GM21619 (cell line): Measurements from ENCODE around the gene KCNS1.
"Not testable (repeated sequence)": the region's sequence is repeated elsewhere in the genome, so short reads cannot be mapped to it uniquely, and the experiment has no call there.

Source experiments
- ATAC-seq: cut with Tn5 transposase; IDR thresholded peaks from one replicate; pipeline ENCODE4 v1.9.1; 2021; ENCODE audit not compliant: unreplicated experiment

Gene KCNS1

DNA sequence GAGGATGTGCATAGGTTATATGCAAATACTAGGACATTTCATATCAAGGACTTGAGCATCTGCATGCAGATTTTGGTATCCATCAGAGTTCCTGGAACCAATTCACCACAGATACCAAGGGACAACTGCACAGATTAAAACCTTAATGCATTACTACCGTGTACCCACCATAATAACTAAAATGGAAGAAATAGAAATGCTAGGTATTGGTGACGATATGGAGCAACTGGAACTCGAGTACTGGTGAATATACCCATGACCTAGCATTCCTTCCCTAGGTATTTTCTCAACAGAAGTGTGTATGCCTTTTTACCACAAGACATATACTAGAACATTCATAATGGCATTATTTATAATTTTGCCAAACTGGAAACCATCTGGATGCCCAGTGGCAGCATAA is 18.5 kb downstream of the KCNS1 start:
- ATAC-seq = no peak

DNA sequence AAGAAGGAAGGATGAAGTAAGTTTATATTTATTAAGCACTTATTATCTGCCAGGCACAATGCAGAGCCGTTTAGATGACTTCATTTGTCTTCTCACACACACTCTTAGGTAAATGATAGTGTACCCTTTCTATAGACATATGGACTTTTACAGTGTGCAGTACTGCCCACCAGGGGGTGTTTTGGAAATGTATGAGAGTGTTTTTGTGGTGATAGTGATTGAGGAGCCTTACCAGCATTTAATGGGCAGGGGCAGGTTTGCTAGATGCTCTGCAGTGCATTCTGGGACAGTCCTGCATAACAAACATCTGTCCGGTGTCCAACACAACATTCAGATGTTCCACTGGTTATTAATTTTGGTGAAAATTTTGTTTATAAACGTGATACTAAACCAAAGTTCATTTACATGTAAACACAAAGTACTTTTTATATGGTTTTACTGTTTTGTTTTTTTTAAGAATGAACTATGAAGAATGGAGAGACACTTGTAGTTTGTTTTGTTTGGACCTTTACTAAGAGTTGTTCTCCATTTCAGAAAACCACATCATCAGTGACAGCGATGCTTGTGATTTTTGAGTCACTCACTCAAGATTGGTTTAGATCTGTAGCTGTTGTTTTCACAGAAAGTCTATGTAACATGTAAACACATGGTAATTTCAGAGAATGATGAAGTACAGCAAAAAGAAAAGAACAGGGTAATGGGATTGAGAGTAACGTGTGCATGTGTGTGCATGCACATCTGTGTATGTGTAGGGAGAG is 19.9 kb downstream of the KCNS1 start:
- ATAC-seq = no peak

DNA sequence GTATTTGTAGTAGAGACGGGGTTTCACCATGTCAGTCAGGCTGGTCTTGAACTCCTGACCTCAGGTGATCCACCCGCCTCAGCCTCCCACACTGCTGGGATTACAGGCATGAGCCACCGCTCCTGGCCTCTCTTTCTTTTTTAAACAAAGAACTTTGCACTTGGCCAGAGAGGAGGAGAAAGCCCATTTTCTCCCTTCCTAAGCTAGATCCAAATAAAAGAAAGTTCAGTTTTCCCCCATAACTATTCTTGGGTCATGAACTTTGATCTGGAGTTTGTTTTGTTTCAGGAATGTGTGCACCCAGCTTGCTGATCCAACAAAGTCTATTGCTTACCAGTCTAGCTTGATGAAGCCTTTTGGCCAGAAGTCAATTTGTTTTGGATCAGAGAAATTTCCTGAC is 23.4 kb downstream of the KCNS1 start:
- no peak for ATAC-seq

DNA sequence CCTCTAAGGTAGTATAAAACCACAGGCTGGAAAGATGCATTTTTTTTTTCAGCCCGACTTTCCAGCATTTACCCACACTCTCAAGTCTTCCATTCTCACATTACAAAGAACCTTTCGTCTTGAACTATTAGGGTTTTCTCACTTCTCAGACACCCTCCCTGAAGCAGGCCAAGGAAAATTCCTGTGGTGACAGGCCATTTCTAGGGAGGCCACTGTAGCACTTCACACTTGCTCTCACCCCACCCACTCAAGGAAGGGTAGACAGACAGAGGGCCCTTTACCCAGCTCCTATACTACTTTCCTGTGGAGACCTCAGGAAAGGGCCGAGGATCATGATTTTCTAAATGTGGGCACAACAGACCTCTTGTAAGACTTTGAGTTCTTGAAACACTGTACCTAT is 27.7 kb downstream of the KCNS1 start:
- no peak for ATAC-seq

DNA sequence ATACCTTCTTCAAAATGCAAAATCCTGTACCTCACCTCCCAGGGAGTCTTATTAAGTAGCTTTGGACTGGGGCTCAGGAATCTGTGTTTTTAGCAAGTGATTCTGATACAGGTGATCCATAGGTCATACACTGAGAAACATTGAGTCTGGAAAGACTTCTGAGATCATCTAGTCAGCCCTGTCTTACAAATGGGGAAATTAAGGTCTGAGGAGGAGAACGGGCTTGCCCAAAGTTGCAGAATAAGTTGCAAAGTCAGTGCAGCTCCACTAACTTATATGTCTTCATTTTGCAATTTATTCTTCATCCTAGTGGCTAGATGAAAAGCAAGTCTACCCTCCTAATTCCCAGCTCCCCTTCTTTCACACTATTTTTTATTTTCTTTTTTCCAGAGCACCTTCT is 28.9 kb downstream of the KCNS1 start:
- ATAC-seq = no peak

DNA sequence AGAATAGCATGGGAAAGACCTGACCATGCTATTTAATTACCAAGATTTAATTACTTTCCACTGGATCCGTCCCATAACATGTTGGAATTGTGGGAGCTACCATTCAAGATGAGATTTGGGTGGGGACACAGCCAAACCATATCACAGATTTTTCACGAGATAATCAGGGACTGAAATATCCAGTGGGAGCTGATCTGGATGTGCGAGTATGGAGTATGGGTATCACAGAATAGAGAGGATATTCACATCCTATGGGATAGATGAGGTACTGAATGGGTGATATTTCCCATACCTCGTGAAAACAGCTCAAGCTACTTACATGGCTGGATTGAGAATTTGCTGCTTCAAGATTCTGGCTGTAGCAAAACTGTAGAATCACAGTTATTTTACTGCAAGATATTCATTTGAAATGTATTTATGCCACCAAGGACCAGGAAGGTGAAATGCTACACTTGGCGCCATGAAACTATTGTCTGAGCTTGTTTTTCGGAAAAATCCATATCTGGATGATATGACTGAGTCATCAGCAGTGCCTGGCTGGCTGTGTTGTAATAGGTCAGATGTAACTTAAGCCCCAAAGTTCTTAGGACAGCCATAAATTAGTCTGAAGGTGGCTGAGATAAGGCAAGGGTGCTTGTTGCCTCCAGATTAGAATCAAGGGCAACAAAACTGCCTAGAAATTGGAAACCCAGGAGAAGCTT is 29.8 kb downstream of the KCNS1 start:
- no peak for ATAC-seq

DNA sequence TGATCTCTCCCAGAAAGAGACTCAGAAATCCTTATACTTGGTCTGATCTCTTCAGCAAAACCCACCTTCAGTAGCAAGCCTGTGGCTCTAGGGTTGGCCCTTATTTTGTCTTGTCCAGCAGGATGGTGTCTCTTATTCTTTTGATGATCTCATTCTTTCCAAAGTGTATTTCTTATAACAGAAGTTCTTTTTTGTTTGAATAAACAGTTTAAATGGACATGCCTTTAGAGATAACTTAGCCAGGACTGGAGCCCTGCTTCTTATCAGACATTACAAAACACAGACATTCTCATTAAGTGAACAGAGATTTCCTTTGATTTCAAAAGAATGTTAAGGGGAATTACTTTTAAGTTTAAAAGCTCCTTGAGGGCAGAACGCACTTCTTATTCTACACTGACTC is 31.7 kb downstream of the KCNS1 start:
- ATAC-seq = no peak

DNA sequence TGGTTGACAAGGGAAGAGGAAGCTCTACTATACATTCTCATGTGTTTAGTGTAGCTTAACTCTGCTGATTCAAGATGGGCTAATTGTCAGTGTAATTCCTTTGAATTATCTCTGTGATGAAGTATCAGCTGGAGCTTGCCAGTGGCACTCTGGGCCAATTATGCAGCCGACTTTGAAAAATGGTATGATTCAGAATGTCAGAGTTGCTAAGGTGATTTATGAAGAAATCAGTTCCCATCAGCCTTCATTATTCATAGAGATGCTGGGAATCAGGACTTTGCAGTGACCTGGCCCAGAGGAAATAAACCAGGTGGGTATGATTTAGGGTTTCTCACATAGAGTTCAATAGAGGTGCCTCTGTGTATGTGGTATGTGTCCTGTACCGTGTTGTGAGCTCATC is 33.4 kb downstream of the KCNS1 start:
- ATAC-seq = no peak

DNA sequence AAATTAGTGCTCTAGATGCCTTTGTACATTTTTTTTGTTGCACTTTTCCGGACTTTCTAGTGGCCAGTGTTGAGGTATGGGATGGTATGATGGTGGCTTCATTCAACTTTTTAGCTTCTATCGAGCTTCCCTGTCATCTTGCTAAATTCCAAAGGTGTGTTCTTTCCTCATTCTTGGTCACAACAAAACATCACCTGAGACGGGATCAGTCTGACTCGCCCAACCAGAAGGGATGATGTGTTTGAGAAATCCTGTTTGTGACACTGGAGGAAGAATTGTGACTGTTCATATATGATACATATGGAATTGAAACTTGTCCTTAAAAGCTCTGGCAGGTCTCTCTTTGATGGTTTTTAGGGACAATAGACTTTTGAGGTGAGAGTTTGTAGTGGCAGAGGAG is 33.8 kb downstream of the KCNS1 start:
- no peak for ATAC-seq

DNA sequence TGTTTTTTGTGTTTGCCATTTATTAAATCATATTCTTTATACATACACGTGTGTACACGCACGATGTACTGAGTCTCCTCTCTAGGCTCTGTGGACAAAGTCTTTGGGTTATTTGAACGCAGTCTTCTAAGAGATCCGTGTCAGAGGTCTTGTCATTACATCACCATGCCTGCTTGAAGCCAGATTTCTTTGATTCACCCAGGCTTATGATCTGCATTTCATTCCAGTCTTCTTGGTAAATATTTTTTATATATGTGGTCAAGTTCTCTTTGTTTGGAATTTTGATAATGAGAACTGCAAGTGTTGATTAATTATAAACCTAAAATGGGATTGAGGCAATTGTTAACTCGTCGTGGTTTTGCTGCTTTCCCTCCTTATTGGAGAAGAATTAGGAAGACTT is 34.6 kb downstream of the KCNS1 start:
- ATAC-seq = no peak

DNA sequence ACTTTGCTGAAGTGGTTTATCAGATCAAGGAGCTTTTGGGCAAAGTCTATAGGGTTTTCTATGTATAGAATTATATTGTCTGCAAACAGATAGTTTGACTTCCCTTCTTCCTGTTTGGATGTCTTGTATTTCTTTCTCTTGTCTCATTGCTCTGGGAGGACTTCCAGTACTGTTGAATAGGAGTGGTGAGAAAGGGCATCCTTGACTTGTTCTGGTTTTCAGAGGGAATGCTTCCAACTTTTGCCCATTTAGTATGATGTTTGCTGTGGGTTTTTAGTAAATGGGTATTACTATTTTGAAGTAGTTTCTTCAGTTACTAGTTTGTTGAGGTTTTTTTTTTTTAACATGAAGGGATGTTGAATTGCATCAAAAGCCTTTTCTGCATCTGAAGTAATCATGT is 36.1 kb downstream of the KCNS1 start:
- ATAC-seq = no peak

DNA sequence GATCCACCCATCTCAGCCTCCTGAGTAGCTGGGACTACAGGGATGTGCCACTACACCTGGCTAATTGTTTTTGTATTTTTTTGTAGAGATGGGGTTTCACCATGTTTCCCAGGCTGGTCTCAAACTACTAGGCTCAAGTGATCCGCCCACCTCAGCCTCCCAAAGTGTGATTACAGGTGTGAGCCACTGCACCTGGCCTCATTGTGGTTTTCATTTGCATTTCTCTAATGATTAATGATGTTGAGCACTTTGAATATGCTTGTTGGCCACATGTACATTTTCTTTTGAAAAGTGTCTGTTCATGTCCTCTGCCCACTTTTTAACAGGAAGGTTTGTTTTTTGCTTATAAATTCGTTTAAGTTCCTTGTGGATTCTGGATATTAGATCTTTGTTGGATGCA is 37.8 kb downstream of the KCNS1 start:
- ATAC-seq = not testable (repeated sequence)

DNA sequence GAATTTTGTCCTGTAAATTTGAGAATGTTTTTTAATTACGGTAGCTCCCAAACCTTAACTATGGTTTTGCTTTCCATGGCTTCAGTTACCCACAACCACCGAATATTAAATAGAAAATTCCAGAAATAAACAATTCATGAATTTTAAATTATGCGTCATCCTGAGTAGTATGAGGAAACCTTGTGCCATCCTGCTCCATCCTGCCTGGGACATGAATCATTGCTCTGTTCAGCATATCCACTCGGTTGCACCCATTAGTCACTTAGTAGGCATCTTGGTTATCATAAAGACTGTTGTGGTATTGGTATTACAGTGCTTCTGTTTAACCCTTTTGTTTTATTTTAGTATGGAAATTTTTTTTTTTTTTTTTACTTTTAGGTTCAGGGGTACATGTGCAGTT is 39.7 kb downstream of the KCNS1 start:
- no peak for ATAC-seq

DNA sequence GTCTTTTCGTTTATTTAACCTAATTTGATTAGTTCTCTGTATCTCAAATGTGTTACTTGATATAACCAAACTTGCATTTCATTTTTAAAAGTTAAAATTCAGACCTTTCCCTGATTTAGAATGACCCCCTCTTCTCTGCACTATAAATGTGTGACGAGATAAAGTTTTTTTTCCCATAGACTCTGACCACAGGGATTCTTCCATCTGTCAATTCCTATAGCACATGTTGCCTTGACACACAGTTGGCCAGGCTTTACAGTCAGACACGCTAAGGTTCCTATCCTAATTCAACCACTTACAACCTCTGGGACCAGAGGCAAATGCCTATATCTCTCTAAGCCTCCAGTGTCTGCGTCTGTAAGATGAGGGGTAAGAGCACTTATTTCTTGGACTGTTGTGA is 40.6 kb downstream of the KCNS1 start:
- no peak for ATAC-seq

DNA sequence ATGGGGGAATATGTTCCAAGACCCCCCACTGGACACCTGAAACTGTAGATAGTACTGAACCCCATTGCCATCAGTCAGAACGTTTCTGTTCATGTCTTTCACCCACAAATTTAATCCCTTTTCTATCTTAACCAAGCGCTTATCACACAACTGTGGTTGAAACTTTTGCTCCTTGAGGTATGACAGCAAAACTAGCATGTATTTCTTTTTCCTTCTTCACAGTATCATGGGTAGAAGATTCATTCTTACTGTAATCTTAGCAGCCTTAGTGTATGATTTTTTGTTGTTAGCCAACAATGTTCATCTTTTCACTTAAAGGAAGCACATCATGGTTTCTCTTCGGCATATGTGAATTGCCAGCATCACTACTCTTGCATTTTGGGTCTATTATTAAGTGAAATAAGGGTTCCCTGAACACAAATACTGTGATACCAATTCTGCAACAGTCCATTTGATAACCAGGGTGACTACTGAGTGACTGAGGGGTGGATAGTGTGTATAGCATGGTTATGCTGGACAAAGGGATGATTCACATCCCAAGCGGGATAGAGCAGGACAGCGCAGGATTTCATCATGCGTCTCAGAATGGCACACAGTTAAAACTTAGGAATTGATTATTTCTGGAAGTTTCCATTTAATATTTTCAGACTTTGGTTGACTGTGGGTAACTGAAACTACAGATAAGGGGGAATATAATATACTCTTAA is 41.8 kb downstream of the KCNS1 start:
- no peak for ATAC-seq

DNA sequence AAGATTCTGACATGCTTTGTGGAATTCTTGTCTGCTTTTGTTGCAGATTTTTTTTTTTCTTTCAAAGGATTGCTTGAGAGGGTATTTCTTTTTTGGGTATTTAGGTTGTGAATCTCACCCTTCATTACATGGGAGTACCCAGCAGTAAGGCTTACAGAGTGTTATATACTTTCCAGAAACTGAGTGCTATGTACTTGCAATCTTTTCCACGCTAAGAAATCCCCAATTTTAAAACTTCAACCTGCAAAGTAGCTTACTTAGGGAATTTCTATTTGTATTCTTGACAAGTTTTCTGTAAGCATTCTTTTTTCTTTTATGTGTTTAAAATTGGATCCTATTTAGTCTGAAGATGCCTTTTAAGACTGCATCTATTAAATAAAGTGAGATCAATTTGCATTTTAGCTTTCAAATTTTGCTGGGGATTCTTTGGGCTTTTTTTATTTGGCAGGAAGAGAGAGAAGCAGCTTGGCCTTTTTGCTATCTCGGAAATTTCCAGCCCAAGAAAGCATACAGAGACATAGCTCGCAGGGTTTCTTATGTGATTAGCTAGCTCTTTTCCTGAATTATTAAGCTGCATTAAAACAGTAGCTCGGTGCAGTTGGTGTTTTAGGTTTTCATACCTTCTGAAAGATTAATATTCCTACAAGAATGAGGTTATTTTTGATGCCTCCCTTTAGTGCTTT is 42.6 kb downstream of the KCNS1 start:
- ATAC-seq = no peak

DNA sequence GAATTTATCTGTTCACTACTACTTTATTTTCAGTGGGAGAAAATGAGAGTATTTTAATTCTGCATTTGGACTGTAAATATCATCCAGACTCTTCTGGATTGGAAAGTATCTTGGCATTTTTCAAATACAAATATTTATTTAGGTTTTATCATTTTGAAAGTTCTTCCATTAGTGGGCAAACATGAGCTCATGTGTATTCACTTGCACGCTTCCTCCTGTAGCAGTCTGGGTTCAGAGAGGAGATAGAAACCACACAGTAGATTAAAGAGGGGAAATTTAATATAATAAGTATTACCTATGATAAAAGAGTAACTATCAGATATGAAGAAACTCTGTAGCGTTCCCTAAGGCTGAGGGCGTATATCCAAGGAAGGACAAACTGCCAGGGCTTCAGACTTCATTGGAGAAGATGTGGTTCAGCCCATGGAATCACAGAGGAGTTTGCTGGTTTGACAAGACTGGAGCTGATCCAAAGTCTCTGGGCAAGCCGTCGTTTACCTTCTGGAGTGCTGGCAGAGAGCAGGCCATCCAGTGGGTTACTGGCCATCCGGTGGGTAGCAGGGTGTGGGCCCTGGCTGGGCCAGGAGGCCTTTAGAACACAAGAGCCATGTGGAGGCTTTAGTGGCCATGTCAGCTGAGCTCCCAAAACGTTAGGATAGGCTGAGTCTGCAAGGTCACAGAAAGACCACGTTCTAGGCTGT is 44.3 kb downstream of the KCNS1 start:
- no peak for ATAC-seq

DNA sequence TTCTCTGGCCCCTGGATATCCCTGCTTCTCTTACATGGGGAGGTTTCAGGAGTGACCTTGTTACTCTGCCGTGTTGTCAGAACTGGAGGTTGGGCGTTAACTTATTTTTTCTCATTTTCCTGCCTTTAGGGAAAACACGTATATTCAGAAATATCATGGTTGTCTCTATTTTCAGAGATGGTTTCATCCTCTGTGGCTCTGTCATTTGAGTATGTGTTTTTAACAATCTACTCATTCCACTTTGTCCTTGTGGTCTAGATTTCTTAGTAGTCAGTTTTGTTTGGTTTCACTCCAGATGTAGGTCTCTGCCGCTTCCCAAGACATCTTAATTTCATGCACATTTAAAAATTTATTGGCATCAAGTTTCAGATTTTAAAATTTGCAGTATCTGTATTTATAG is 45.9 kb downstream of the KCNS1 start:
- ATAC-seq = no peak

DNA sequence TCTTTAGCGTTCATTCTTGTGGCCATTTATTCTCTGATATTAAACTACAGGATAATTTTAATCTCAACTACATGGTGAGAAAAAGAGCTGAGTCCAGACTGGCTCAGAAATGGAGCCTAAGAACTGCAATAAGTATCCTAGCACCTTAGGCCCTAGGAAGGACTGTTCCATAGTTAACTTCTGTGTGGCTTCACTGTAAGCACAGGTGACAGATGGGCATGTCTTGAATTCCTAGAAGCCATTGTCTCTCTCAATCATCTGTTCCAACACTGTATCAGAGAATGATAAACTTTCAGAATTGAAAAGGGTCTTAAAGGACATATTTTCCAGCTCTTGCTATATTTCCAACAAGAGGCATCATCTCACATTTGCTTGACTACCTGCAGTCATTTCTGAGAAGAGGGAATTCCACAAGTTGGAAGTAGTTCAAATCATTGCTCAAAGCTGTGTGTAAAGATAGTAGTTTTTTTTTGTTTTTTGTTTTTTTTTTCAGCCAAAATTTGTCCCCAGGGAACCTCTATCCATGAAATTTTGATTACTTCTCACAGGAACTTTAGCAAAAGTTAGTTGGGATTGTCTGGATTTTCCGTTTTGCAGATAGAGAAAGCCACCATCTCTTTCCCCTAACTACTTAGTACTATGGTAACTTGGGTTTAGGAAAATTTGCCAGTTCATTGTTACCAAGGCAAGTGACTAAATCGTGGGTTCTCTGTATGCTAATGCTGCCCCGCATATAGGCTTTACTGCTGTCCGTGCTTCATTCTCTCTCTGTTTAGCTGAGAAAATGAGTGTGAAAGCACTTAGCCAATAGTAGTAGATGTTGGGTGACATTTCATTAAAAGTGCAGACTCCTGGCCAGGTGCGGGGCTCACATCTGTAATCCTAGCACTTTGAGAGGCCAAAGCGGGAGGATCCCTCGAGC is 47.2 kb downstream of the KCNS1 start:
- no peak for ATAC-seq
